ENCODE measurements around the gene KDM2A.

Gene KDM2A

GRCh38 chr11:67099831-67100324, 19.2 kb upstream of the KDM2A start:
- no peak overlapping the region for H3K4me3 ChIP-seq (ENCODE audit: low read depth, low read length)
- TF ChIP-seq CTCF (IDR thresholded peaks at IDR 0.05; ENCODE audit: insufficient read depth, low read depth, low read length, missing control alignments): no peak
- DNase-seq (ENCODE audit: low read depth): peak; percentile 84

- H3K4me3 ChIP-seq (ENCODE audit: low read depth, low read length): no peak overlapping the region
- no peak for DNase-seq (ENCODE audit: low read depth)
- TF ChIP-seq CTCF (IDR thresholded peaks at IDR 0.05; ENCODE audit: insufficient read depth, low read depth, low read length, missing control alignments): no peak
Observed at GRCh38 chr11:67102664-67103063, 16.4 kb upstream of the KDM2A start.

GRCh38 chr11:67105964-67106363, 13.1 kb upstream of the KDM2A start:
- DNase-seq (ENCODE audit: low read depth): peak; percentile 53
- H3K4me3 ChIP-seq (ENCODE audit: low read depth, low read length): no peak overlapping the region
- no peak for TF ChIP-seq CTCF (IDR thresholded peaks at IDR 0.05; ENCODE audit: insufficient read depth, low read depth, low read length, missing control alignments)

- TF ChIP-seq CTCF (IDR thresholded peaks at IDR 0.05; ENCODE audit: insufficient read depth, low read depth, low read length, missing control alignments): no peak
- no peak overlapping the region for H3K4me3 ChIP-seq (ENCODE audit: low read depth, low read length)
- DNase-seq (ENCODE audit: low read depth): no peak
Observed at GRCh38 chr11:67111261-67111660, 7.8 kb upstream of the KDM2A start.

- no peak overlapping the region for H3K4me3 ChIP-seq (ENCODE audit: low read depth, low read length)
- no peak for TF ChIP-seq CTCF (IDR thresholded peaks at IDR 0.05; ENCODE audit: insufficient read depth, low read depth, low read length, missing control alignments)
- peak; percentile 94 for DNase-seq (ENCODE audit: low read depth)
Observed at GRCh38 chr11:67113231-67113721, 5.8 kb upstream of the KDM2A start.

GRCh38 chr11:67114275-67114896, 4.7 kb upstream of the KDM2A start:
- no peak for TF ChIP-seq CTCF (IDR thresholded peaks at IDR 0.05; ENCODE audit: insufficient read depth, low read depth, low read length, missing control alignments)
- DNase-seq (ENCODE audit: low read depth): no peak
- H3K4me3 ChIP-seq (ENCODE audit: low read depth, low read length): no peak overlapping the region

GRCh38 chr11:67116758-67117105, 2.3 kb upstream of the KDM2A start:
- no peak overlapping the region for H3K4me3 ChIP-seq (ENCODE audit: low read depth, low read length)
- TF ChIP-seq CTCF (IDR thresholded peaks at IDR 0.05; ENCODE audit: insufficient read depth, low read depth, low read length, missing control alignments): no peak
- no peak for DNase-seq (ENCODE audit: low read depth)
